AG08396 (cell line): ENCODE data around the gene HSPH1.
A peak's percentile ranks its signal among the peaks of the same experiment; 100 is the strongest.
"Not testable (repeated sequence)": the region's sequence is repeated elsewhere in the genome, so short reads cannot be mapped to it uniquely, and the experiment has no call there.

Source experiments
- DNase-seq: peaks from one replicate; pipeline ENCODE4 v3.0.0; 2012; ENCODE audit warnings: low spot score, mixed read lengths

HSPH1 gene

DNA sequence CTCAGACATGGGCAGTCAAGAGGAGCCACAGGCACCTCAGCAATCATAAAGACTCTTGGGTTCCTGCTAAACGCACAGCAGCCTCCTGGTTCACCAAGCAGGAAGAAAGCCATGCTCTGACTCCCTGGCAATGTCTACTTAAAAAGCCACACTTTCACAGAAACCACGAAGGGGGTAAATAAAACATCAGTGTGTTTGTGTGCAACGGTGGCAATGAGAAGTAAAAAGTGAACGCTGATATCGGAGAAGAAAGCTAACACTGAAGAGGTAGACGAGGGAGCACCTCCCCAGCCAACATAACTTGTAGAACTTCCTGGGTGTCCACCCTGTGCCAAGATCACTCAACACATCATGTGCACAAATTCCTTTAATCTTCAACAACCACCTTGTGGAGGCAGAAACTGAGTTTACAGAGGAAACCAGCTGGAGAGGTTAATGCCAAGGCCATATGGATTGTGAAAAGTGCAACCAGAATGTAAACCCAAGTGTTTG lies 30.2 kb downstream of the HSPH1 start:
- no peak for DNase-seq

- no peak for DNase-seq
These were observed 32.3 kb downstream of the HSPH1 start for GRCh38 chr13:31129419-31129818.

- no peak for DNase-seq
These were observed 37.5 kb downstream of the HSPH1 start for GRCh38 chr13:31124204-31124603.

DNA sequence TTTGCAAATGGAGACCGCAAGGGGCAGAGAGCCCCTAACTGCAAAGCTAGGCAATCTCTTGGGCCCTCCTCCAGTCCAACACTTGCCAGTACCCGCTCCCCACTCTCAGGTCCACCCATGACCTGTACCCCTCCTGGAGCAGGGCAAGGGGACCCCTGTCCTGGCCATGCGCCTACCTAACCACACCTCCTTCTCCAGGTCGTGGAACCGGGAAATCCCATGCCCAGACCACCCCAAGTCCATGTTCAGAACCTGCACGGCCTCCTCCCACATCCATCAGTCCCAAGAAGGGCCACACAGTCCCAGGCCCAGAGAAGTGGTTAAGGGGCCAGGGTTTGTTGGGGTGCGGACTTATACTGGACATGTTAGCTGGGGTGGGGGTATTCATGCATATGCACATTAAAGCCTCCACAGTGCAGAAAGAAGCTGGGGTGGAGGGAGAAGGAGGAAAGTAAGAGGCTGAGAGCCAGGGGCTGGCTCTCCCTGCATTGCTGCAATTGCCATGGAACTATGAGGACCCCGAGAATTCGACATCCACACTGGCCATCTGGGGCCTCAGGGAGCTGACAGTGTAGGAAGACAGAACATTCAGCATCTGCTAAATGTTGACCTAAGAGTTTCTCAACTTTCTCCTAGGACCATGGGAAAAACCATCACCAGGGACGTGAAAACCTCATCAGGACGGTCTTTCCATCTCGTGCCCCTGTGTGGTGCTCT lies 39.0 kb downstream of the HSPH1 start:
- no peak for DNase-seq

DNA sequence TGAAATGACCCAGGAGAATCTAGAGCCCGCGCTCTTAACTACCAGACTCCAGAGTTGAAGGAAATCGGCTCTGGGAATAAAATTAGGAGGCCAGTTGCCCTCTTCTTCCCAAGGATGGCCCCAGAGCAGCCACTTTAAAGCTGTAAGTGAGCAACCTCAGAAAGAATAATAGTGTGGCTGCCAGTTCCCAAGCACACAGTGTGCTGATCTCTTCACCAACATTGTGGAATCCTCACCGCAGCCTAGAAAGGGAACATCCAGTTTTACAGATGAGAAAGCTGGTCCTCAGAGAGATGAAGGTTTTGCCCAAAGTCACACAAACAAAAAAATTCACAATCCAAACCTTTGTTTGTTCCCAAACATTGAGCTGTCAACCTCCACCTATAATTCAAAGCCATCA lies 39.6 kb downstream of the HSPH1 start:
- no peak for DNase-seq

DNA sequence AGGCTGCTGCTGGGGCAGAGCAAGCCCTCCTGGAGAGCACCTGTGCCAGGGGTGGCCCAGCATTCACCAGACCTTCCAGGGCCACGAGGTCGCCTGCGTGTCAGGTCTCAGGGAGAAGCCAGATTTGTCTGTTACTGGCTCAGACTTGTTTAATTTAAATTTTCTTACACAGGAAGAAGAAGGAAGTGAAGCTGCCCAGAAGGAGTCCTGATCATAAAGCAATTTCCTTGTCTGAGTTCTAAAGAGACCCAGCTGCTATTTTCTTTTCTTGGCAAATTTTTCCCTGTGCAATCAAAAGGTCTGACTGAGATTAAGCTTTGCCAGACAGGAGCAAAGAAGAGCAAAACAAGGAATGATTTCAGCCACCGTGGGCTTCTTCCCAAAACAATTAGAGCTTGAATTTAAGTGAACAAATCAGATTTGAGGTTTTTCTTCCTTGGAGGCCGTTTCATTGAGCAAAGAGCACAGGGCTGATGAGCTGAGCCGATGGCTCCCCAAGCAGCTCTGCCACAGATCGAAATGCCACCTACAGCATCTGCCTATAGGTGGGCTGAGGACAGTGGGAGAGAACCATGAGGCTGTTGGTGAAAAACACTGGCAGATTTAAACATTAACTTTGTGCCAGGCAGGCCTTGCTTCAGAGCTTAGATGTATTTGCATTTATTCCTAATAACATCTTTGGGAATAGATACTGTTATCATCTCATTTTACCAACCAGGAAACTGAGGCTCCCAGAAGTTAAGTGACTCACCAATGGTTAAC lies 40.1 kb downstream of the HSPH1 start:
- DNase-seq: no peak

DNA sequence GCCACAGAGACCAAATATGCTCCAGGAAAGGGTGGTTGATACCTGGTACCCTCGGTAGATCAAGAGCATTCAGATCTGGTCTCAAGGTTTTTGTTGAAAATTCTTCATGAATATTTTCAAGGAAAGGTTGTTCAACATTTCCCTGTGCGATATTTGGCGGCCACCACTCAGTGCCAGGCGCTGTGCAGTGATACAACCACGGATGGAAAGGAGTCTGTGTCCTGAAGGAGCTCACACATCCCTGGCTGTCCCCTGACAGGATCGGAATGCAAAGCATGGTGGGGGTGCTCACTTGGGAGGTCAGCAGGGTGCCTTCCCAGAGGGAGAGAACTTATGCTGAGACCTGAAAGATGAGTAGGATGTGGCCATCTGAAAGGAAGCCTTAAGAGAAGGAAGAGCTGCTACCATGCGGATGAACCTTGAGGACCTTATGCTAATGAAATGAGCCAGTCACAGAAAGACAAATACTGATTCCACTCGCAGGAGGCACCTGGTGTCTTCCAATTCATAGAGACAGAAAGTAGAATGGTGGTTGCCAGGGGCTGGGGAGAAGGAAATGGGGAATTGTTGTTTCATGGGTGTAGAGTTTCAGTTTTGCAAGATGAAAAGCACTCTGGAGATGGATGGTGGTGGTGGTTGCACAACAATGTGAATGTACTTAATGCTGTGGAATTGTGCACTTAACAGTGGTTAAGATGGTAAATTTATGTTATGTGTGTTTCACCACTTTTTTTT lies 41.6 kb downstream of the HSPH1 start:
- DNase-seq: no peak

DNA sequence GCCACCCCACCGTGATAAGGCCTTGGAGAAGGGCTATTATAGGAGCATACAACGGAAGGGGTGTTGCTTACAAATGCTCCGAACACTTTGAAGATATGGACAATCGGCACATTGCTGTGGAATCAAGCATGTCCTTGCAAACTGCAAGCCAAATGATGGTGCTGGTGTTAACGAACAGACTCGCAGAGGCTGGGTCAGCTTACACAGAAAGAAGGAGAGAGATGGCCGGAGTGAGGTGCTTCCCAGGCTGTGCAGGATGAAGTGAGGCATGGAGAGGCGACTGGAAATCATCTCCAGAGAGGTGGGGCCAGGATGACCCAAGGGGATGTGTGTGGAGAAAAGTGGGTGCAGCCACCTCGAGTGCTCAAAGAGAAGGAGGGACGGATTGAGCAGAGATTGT lies 42.2 kb downstream of the HSPH1 start:
- no peak for DNase-seq

DNA sequence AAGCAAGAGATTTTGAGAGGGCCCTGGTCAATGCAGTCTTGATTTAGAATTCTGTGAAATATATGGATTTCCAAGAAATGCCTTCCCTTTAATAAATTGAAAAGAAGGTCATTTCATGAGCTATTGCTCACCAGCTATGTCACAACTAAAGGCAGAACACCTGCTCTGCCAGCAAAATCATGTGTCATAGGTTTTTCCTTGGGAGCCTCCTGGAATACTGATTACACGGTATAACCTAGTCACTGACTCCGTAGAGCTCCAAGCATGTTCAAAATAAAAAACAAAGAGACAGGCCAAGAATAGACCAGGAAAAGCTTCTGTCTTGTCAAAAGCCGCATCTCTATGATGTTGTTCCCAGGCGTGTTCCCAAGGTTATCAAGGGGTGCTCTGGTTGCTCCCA lies 45.5 kb downstream of the HSPH1 start:
- no peak for DNase-seq

GRCh38 chr13:31115616-31116015 lies 46.1 kb downstream of the HSPH1 start:
- no peak for DNase-seq

- no peak for DNase-seq
These were observed 47.1 kb downstream of the HSPH1 start for GRCh38 chr13:31114641-31115040.

DNA sequence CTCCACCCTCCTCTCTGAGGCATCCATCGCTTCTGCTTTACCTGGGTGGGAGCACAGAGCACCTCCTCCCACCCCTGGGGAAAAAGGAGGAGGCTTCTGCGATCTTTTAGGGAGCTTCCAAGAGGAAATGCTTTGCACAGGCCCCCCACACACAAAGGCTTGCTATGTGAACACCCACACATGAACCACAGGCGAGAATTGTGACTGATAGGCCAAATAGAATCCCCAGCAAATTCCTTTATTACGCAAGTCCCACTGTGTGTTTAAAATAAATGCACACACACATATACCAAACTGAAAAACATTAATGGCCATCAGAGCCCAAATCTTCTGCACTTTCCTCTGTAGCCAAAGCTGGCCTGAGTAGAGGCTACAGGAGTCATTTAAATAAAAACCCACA lies 50.6 kb downstream of the HSPH1 start:
- DNase-seq: no peak

DNA sequence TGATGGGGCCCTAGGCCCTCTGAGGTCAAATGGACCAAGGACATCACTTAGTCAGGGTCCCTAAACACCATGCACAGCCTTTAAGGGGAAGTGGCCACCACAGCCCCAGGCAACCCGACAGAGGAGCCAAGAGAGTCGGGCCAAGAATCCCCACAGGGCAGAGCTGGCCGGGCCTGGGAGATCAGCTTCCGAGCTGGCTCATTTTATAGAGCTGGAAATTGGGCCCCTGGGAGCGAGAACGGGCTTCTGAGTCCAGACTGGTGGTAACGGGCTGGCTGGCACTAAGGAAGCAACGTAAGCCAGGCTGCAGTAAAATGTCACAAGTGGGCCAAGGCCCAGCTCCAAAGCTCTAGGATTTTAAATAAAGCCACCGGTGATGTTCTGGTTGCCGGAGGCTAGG lies 51.1 kb downstream of the HSPH1 start:
- no peak for DNase-seq

DNA sequence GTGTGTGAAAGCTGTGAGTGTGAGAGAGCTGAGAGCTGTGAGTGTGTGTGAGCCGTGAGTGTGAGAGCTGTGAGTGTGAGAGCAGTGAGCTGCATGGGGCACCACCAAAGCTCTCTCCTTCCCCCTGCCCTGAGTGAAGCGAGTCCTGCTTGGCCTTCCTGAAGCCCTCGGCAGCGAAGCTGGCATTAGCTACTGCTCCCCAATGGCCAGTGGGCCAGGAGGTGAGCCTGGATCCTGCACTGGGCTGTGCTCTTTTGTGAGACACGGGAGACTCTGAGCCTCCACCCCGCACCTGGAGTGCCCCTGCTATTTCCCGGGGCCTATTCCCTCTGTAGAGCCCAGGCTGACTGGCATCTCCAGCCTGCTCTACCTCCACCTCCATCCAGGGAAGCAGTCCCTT lies 51.5 kb downstream of the HSPH1 start:
- no peak for DNase-seq

- no peak for DNase-seq
These were observed 54.6 kb downstream of the HSPH1 start for GRCh38 chr13:31107109-31107508.

- no peak for DNase-seq
These were observed 55.8 kb downstream of the HSPH1 start for GRCh38 chr13:31105856-31106255.

DNA sequence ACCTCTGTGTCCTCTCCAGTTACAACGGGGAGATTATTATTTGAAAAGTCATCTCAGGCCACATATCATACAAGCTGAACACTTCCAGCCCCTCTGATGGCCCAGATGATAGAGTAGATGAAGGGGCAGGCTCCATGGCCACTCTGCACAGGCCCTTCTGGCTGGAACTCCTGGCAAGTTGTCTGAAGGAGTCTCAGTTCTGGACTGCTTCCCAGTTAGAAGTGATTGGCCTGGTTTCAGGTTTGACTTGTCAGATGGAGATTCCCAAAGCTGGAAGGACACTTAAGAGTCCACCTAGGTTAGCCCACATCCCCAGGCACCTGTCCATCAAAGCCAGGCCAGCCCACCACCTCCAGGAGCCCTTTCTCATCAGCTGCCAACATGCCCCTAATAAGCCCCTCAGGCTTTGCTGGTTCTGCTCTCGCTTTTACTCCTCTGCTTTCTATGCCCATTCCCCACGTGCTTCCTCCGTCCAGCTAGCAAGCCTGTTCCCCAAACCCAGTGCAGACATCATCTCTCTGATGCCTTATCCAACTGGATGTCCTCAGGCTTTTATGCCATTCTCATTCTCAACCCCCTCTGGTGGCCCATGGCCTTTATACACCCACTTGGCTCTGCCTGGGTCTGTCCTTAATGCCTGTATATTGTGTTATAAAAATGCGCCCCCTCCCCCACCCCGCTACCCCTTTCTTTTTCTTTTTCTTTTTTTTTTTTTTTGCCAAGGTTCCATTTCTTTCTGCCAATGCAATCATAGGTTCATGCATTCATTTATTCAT lies 56.5 kb downstream of the HSPH1 start:
- no peak for DNase-seq

DNA sequence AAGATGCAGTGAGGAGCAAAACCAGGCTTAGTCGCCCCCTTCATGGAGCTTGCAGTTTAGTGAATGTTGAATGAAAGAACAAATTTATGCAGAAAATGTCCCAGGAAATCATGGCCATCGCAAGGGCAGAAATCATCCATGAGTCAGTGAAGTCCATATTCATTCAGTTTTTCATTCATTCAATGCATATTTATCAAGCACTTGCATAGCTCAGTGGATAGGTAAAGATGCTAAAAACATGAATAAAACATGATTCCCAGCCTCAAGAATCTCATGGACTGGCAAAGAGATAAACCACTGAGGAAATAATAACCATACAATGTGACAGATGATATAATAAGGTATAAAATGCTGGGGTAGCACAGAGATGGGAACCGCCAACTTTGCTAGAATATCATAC lies 58.8 kb downstream of the HSPH1 start:
- no peak for DNase-seq

DNA sequence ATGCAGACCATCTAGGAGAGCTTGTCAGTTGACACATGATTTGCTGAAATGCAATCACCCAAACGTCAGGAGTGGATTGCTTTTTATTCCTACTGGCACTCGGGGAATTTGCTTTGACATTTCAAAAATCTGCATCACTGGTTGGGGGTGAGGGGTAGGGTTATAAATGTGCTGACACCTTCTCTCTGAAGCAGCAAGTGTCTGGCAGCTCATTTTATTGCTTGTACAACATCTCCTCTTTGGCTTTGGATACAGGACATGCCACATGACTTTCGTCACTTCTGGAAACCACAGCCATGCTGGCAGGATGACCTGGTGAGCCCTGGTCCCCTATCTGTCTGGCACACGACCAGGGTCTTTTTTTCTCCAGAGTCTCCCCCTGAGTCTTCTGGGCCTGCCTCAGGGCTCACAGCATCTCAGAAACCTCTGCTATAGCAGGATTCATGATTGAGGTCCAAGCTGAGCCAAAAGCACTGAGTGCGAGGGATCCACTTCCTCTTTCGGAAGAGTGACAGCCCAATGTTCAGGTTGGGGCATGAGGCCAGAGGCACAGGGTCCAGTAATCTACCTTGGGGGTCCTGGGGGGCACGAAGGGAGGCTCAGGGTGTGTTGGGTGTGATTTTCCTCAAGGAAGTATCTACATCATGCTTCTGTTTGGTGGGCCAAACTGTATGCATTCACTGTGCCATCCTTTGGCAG lies 60.1 kb downstream of the HSPH1 start:
- peak; percentile 14 for DNase-seq

GRCh38 chr13:31100721-31101120 lies 61.0 kb downstream of the HSPH1 start:
- DNase-seq: no peak

DNA sequence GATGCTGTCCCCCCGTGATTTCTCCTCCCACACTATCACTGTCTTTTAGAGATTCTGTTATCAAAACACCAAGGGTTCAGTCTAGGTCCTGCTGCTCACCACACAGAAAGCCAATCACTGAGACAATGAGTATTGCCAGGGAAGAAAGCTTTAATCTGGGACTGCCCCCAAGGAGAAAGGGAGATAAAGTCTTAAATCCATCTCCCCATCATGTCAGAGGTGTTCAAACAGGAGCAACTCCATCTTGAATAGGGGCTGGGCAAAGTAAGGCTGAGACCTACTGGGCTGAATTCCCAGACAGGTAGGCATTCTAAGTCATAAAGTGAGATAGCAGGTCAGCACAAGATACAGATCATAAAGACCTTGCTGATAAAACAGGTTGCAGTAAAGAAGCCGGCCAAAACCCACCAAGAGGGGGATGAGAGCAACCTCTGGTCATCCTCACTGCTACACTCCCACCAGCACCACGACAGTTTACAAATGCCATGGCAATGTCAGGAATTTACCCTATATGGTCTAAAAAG lies 63.7 kb downstream of the HSPH1 start:
- DNase-seq: not testable (repeated sequence)
